ENCODE measurements around the gene HLA-DPB1.

DNA sequence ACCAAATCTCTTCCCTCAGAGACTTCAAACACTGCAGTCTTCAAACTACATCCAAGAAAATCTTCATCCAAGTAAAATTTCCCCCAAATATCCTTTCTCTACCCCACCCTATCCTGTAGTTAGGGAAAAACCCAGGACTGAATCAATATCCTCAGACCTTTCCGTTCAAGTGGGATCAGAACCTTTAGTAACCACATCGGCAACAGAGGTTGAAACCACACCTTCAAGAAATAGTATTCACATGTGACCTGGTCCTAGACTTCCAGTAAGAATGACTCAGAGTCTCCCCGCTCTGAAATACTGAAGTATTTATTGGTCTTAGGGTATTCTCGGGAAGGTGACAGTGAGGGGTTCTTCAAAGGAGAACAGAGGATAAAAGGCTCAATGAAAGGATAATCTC, 11.1 kb upstream of the HLA-DPB1 start:
- TF ChIP-seq, protein P1, sequence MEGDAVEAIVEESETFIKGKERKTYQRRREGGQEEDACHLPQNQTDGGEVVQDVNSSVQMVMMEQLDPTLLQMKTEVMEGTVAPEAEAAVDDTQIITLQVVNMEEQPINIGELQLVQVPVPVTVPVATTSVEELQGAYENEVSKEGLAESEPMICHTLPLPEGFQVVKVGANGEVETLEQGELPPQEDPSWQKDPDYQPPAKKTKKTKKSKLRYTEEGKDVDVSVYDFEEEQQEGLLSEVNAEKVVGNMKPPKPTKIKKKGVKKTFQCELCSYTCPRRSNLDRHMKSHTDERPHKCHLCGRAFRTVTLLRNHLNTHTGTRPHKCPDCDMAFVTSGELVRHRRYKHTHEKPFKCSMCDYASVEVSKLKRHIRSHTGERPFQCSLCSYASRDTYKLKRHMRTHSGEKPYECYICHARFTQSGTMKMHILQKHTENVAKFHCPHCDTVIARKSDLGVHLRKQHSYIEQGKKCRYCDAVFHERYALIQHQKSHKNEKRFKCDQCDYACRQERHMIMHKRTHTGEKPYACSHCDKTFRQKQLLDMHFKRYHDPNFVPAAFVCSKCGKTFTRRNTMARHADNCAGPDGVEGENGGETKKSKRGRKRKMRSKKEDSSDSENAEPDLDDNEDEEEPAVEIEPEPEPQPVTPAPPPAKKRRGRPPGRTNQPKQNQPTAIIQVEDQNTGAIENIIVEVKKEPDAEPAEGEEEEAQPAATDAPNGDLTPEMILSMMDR (IDR thresholded peaks at IDR 0.05) = no peak
- no peak for TF ChIP-seq POLR2AphosphoS5 (IDR thresholded peaks at IDR 0.05; ENCODE audit: insufficient read depth in 1 of 2, low read depth in 1 of 2)

All from vagina (tissue), 2 donors.